Mesothelial cell of epicardium (in vitro differentiated cells): ENCODE data around the gene POSTN. TPM values are rescaled to one million over a fixed set of nuclear protein-coding genes. Genes with fewer than 3 reads are reported as not detected.

Experiments
- DNase-seq, 2 experiments: peaks; one replicate each; pipeline ENCODE4 v3.0.0; 2021; ENCODE audit warnings: low spot score in 2 of 2; ENCODE audit not compliant: unreplicated experiment in 2 of 2
- H3K27ac Mint-ChIP-seq: 2 replicates; pipeline ENCODE4 v1.8.0; 2021; ENCODE audit warnings: mixed read lengths
- H3K27me3 Mint-ChIP-seq: 2 replicates; pipeline ENCODE4 v1.8.0; 2021; ENCODE audit warnings: low read depth, mixed read lengths
- H3K36me3 Mint-ChIP-seq: 2 replicates; pipeline ENCODE4 v1.8.0; 2021; ENCODE audit warnings: mixed read lengths
- H3K4me1 Mint-ChIP-seq: 2 replicates; pipeline ENCODE4 v1.8.0; 2021; ENCODE audit warnings: mixed read lengths
- H3K4me3 Mint-ChIP-seq: 2 replicates; pipeline ENCODE4 v1.8.0; 2021; ENCODE audit warnings: mild to moderate bottlenecking, moderate library complexity, mixed read lengths
- H3K9me3 Mint-ChIP-seq: 2 replicates; pipeline ENCODE4 v1.8.0; 2021; ENCODE audit warnings: mixed read lengths
- total RNA-seq: library from RNA; stranded (reverse); gene quantifications from 3 replicates; pipeline ENCODE4 v1.2.1, GENCODE V29; 2021
- TF ChIP-seq, protein P1 (sequence below): fragments of 200-600 bp; sonication (generic); IDR thresholded peaks from one replicate; pipeline ENCODE4 v1.5.0; 2021; ENCODE audit warnings: antibody characterized with exemption; ENCODE audit not compliant: unreplicated experiment

The POSTN gene
- total RNA-seq, 1 donor from 2014 or later: 451 TPM

DNA sequence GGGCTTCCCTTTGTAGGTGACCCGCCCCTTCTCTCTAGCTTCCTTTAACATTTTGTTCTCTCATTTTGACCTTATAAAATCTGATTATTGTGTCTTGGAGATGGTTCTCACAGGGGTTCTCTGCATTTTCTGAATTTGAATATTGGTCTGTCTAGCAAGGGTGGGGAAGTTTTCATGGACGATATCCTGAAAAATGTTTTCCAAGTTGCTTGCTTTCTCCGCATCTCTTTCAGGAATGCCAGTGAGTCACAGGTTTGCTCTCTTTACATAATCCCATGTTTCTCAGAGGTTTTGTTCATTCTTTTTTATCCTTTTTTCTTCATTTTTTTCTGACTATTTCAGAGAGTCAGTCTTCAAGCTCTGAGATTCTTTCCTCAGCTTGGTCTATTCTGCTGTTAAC lies 53.6 kb downstream of the POSTN start:
- peaks cover 35% of the 10 kb centered on the region for H3K9me3 Mint-ChIP-seq
- peaks cover 3% of the 10 kb centered on the region for H3K36me3 Mint-ChIP-seq
- no peak overlapping the region for H3K4me3 Mint-ChIP-seq
- H3K27ac Mint-ChIP-seq: no peak overlapping the region
- H3K27me3 Mint-ChIP-seq: no peaks in the 10 kb centered on the region
- TF ChIP-seq, protein P1, sequence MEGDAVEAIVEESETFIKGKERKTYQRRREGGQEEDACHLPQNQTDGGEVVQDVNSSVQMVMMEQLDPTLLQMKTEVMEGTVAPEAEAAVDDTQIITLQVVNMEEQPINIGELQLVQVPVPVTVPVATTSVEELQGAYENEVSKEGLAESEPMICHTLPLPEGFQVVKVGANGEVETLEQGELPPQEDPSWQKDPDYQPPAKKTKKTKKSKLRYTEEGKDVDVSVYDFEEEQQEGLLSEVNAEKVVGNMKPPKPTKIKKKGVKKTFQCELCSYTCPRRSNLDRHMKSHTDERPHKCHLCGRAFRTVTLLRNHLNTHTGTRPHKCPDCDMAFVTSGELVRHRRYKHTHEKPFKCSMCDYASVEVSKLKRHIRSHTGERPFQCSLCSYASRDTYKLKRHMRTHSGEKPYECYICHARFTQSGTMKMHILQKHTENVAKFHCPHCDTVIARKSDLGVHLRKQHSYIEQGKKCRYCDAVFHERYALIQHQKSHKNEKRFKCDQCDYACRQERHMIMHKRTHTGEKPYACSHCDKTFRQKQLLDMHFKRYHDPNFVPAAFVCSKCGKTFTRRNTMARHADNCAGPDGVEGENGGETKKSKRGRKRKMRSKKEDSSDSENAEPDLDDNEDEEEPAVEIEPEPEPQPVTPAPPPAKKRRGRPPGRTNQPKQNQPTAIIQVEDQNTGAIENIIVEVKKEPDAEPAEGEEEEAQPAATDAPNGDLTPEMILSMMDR: no peak
- H3K4me1 Mint-ChIP-seq: no peaks in the 10 kb centered on the region
- DNase-seq: no peak

- no peaks in the 10 kb centered on the region for H3K27me3 Mint-ChIP-seq
- peaks cover 18% of the 10 kb centered on the region for H3K9me3 Mint-ChIP-seq
- no peak for DNase-seq
- peaks cover 4% of the 10 kb centered on the region for H3K4me1 Mint-ChIP-seq
- no peak overlapping the region for H3K27ac Mint-ChIP-seq
- H3K4me3 Mint-ChIP-seq: no peak overlapping the region
- no peaks in the 10 kb centered on the region for H3K36me3 Mint-ChIP-seq
- TF ChIP-seq, protein P1: no peak
These were observed 58.5 kb downstream of the POSTN start for GRCh38 chr13:37539976-37540605.

DNA sequence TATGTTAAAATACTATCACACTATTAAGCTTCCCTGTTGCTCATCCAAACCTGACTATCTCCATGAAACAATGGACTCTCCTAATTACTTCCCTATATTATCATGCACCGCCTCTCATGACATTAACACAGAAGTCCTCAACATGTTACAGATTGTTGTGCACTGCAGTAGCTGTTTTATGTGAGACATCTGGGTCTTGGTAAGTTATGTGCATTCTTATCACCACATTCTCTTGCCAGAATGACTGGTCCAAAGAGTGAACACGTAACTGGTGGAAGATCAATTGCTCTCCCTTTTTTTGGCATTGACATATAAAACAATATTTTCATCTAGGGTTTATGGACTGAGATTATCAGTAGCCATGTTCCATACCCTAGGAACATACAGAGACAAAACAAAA lies 59.4 kb downstream of the POSTN start:
- Mint-ChIP-seq H3K27me3 (no peaks in the 10 kb centered on the region), H3K36me3 (no peaks in the 10 kb centered on the region), H3K4me3 (no peak overlapping the region), H3K27ac (no peak overlapping the region), H3K9me3 (peaks cover 10% of the 10 kb centered on the region), H3K4me1 (peaks cover 4% of the 10 kb centered on the region)
- TF ChIP-seq, protein P1: no peak
- no peak for DNase-seq

GRCh38 chr13:37535501-37535900 lies 63.1 kb downstream of the POSTN start:
- Mint-ChIP-seq H3K4me1 (peaks cover 4% of the 10 kb centered on the region), H3K9me3 (peaks cover 17% of the 10 kb centered on the region), H3K4me3 (no peak overlapping the region), H3K27ac (no peak overlapping the region), H3K36me3 (peaks cover 6% of the 10 kb centered on the region), H3K27me3 (no peaks in the 10 kb centered on the region)
- DNase-seq: no peak
- TF ChIP-seq, protein P1: no peak

- Mint-ChIP-seq H3K27me3 (no peaks in the 10 kb centered on the region), H3K27ac (no peak overlapping the region), H3K9me3 (peaks cover 24% of the 10 kb centered on the region), H3K4me1 (peaks cover 4% of the 10 kb centered on the region), H3K36me3 (peaks cover 6% of the 10 kb centered on the region), H3K4me3 (no peak overlapping the region)
- TF ChIP-seq, protein P1: no peak
- no peak for DNase-seq
These were observed 63.9 kb downstream of the POSTN start for GRCh38 chr13:37534676-37535075.
